Measurements from ENCODE around the gene SRGAP3.

The SRGAP3 gene

GRCh38 chr3:9122732-9123364 is 126.6 kb downstream of the SRGAP3 start:
- no peak for TF ChIP-seq CTCF (conservative IDR thresholded peaks at IDR 0.05)
- no peak overlapping the region for H3K27ac ChIP-seq

GRCh38 chr3:9121366-9122001 is 128.0 kb downstream of the SRGAP3 start:
- no peak overlapping the region for H3K27ac ChIP-seq
- TF ChIP-seq CTCF (conservative IDR thresholded peaks at IDR 0.05): no peak

DNA sequence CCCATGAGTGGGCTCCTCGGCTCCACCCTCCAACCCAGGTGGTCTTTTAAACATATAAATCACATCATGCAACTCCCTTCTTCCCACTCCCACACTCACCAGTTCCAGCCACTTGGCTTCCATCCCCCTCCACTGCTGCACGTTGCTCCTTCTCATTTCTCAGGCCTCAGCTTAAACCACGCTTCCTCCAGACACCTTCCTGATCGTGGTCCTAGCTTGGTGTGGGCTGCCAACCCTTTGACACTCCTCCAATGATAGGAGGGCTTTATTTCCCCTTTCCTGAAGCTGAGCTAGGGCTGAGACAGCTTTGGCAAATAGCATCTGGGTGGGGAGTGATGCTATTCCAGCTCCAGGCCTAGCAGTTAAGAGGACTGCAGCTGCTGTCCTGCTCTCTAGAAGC is 130.1 kb downstream of the SRGAP3 start:
- no peak for TF ChIP-seq CTCF (conservative IDR thresholded peaks at IDR 0.05)

GRCh38 chr3:9118222-9118621 is 131.2 kb downstream of the SRGAP3 start:
- H3K27ac ChIP-seq: no peak overlapping the region
- no peak for TF ChIP-seq CTCF (conservative IDR thresholded peaks at IDR 0.05)

More for the DNA sequence above, 130.1 kb downstream of the SRGAP3 start:
- H3K27ac ChIP-seq: no peak overlapping the region

DNA sequence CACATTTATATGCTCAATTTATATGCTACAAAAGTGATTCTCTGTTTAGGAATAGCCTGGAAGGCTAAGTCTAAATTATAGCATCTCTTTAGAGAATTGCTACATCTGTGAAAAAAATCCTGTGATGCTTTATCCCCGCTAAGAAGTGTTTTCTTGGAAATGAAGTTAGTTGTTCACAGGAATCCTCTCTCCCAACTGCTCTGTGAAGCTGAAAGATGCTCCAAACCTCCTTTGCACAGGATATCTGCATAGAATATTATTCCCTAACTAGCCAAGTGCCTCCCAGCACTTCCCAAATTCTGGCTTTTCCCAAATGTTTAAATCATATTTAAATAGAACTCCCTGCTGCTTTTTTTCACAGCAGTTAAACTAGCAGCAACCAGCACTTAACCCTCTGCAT is 132.2 kb downstream of the SRGAP3 start:
- H3K27ac ChIP-seq: no peak overlapping the region
- TF ChIP-seq CTCF (conservative IDR thresholded peaks at IDR 0.05): no peak

DNA sequence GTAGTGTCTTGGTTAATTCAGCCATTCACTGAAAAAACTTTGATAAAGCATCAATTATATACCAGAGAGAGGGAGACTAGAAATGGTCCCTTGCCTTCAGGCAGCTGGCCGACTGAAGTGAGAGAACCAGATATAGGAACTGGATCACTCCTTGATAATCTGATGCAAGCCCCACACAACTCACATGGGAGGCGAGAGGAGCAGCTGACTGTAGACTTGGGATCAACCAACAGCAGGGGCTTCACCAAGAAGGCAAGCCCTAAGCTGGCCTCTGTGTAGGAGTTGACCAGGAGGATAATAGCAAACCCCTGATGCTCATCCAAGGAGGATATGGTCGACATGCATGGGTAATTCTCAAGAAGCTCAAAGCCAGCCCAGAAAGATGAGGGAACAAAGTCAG is 133.1 kb downstream of the SRGAP3 start:
- H3K27ac ChIP-seq: no peak overlapping the region
- no peak for TF ChIP-seq CTCF (conservative IDR thresholded peaks at IDR 0.05)

GRCh38 chr3:9115336-9115735 is 134.1 kb downstream of the SRGAP3 start:
- no peak overlapping the region for H3K27ac ChIP-seq
- no peak for TF ChIP-seq CTCF (conservative IDR thresholded peaks at IDR 0.05)

Data from VCaP (cell line).